ENCODE data around the gene GDF2.

GRCh38 chr10:47276576-47277351 is 45.5 kb upstream of the GDF2 start:
- TF ChIP-seq POLR2A (IDR thresholded peaks at IDR 0.05; ENCODE audit: low read length): no peak
- no peak for TF ChIP-seq GATA1 (IDR thresholded peaks at IDR 0.05; ENCODE audit: low read depth, low read length)
